Neutrophil (primary cell): ENCODE results near the gene SLC4A1.

Experiments
- H3K27ac ChIP-seq: fragments of 200-600 bp; sonication (generic); 2 replicates; pipeline ENCODE4 v1.5.1; 2016; ENCODE audit warnings: mild to moderate bottlenecking, moderate library complexity
- H3K27me3 ChIP-seq: fragments of 200-600 bp; sonication (generic); 2 replicates; pipeline ENCODE4 v1.6.0; 2016; ENCODE audit warnings: mild to moderate bottlenecking
- H3K36me3 ChIP-seq: fragments of 200-600 bp; sonication (generic); 2 replicates; pipeline ENCODE4 v1.5.1; 2017
- H3K4me1 ChIP-seq, 2 experiments: fragments of 200-600 bp in 1 of 2; sonication (generic) in 1 of 2; 1 replicate in 1 of 2; 2 replicates in 1 of 2; pipeline versions ENCODE4 v1.5.1 to v1.6.1; 2013 to 2016; ENCODE audit warnings: low read depth in 1 of 2, low read length in 1 of 2, mild to moderate bottlenecking in 1 of 2, moderate library complexity in 1 of 2; ENCODE audit not compliant: control insufficient read depth in 1 of 2, insufficient read depth in 1 of 2
- H3K4me3 ChIP-seq, 2 experiments: fragments of 200-600 bp in 1 of 2; sonication (generic) in 1 of 2; 1 replicate in 1 of 2; 2 replicates in 1 of 2; pipeline ENCODE4 v1.5.1; 2013 to 2016; ENCODE audit warnings: low read depth in 1 of 2, low read length in 1 of 2, mild to moderate bottlenecking in 1 of 2, moderate library complexity in 1 of 2
- H3K9me3 ChIP-seq: fragments of 200-600 bp; sonication (generic); 2 replicates; pipeline ENCODE4 v1.5.1; 2016
- CTCF ChIP-seq: fragments of 200-600 bp; sonication (generic); IDR thresholded peaks from 2 replicates; pipeline ENCODE4 v1.5.1; 2016; ENCODE audit warnings: antibody characterized with exemption

Gene SLC4A1

GRCh38 chr17:44314031-44314430, 46.1 kb upstream of the SLC4A1 start:
- Histone ChIP-seq H3K27me3 (peaks cover 98% of the 10 kb centered on the region), H3K4me1 (peaks cover 0 to 12% of the 10 kb centered on the region in 2 experiments), H3K9me3 (no peaks in the 10 kb centered on the region), H3K4me3 (no peak overlapping the region), H3K36me3 (no peaks in the 10 kb centered on the region), H3K27ac (no peak overlapping the region)
- no peak for TF ChIP-seq CTCF

- no peaks in the 10 kb centered on the region for H3K9me3 ChIP-seq
- no peak for TF ChIP-seq CTCF
- H3K27me3 ChIP-seq = peaks cover 100% of the 10 kb centered on the region
- no peak overlapping the region for H3K27ac ChIP-seq
- no peaks in the 10 kb centered on the region for H3K36me3 ChIP-seq
- peaks cover 0 to 27% of the 10 kb centered on the region in 2 experiments for H3K4me1 ChIP-seq
- H3K4me3 ChIP-seq = no peak overlapping the region
Observed at GRCh38 chr17:44312396-44313104, 44.6 kb upstream of the SLC4A1 start.

- H3K4me3 ChIP-seq = no peak overlapping the region
- TF ChIP-seq CTCF = no peak
- no peaks in the 10 kb centered on the region for H3K36me3 ChIP-seq
- no peak overlapping the region for H3K27ac ChIP-seq
- H3K9me3 ChIP-seq = no peaks in the 10 kb centered on the region
- peaks cover 100% of the 10 kb centered on the region for H3K27me3 ChIP-seq
- H3K4me1 ChIP-seq = peaks cover 0 to 28% of the 10 kb centered on the region in 2 experiments
Observed at GRCh38 chr17:44311562-44312181, 43.7 kb upstream of the SLC4A1 start.

- H3K4me1 ChIP-seq = peaks cover 0 to 28% of the 10 kb centered on the region in 2 experiments
- H3K4me3 ChIP-seq = no peak overlapping the region
- no peak overlapping the region for H3K27ac ChIP-seq
- no peak for TF ChIP-seq CTCF
- H3K9me3 ChIP-seq = no peaks in the 10 kb centered on the region
- peaks cover 100% of the 10 kb centered on the region for H3K27me3 ChIP-seq
- H3K36me3 ChIP-seq = no peaks in the 10 kb centered on the region
Observed at GRCh38 chr17:44310609-44311376, 42.9 kb upstream of the SLC4A1 start.

GRCh38 chr17:44310188-44310587, 42.3 kb upstream of the SLC4A1 start:
- H3K4me3 ChIP-seq = no peak overlapping the region
- no peaks in the 10 kb centered on the region for H3K9me3 ChIP-seq
- TF ChIP-seq CTCF = no peak
- peaks cover 0 to 24% of the 10 kb centered on the region in 2 experiments for H3K4me1 ChIP-seq
- no peaks in the 10 kb centered on the region for H3K36me3 ChIP-seq
- H3K27me3 ChIP-seq = peaks cover 100% of the 10 kb centered on the region
- no peak overlapping the region for H3K27ac ChIP-seq
